ENCODE measurements around the gene SVOPL.

Gene SVOPL

DNA sequence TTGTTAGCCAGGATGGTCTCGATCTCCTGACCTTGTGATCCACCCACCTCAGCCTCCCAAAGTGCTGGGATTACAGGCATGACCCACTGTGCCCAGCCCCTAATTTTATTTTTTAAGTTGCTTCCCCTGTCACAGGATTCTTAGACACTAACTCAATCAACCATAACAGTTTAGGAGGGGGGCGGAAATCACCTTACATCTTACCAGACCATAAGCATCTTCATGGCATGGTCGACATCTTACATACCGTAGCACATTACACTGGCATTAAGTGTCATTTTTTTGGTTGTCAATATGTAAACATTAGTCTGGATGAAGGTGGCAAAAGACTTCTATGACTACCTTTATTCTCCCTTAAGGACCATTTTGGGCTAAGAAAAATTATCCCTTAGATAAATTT is 145.5 kb downstream of the SVOPL start:
- DNase-seq, result no peak

DNA sequence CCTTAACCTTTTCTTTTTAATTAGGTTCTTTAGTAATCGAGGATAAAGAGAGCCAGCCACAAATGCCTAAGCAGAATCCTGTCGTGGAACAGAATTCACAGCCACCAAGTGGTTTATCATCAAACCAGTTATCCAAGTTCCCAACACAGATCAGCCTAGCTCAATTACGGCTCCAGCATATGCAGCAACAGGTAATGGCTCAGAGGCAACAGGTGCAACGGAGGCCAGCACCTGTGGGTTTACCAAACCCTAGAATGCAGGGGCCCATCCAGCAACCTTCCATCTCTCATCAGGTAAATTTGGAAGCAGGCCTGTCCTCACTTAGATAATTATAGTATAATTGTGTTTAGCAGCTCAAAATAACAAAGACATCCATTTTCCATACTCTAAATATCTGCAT is 146.5 kb downstream of the SVOPL start:
- no peak for DNase-seq

DNA sequence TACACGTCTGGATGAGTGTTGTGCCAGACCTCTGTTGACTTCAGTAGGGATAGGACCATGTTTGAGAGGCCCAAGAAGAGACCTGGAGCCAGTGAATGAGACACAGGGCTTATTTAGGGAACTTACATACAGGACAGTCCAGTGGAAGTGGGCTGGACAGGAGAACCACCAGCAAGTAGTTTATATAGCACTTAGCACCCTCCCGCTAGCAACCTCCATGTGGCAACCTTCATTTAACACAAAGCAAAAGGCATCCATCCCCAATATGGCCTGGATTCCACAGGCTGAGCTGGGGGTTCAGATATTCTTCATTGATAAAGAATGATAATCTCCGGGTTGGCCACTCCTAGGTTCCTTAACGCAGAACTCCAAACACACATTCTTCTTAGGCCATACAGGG is 147.4 kb downstream of the SVOPL start:
- DNase-seq, result no peak

DNA sequence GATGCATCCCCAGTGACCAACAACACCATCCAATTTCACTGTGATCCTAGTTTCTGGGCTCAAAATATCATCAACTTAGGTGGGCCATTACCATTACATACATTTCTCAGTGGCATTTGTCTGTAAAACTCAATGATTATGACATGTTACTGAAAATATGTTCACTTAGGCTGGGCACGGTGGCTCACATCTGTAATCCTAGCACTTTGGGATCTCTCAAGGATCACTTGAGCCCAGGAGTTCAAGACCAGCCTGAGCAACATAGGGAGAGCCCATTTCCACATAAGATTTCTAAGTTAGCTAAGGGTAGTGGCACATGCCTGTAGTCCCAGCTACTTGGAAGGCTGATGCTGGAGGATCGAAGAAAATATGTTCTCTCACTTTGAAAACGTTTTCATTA is 150.1 kb downstream of the SVOPL start:
- DNase-seq, result no peak

DNA sequence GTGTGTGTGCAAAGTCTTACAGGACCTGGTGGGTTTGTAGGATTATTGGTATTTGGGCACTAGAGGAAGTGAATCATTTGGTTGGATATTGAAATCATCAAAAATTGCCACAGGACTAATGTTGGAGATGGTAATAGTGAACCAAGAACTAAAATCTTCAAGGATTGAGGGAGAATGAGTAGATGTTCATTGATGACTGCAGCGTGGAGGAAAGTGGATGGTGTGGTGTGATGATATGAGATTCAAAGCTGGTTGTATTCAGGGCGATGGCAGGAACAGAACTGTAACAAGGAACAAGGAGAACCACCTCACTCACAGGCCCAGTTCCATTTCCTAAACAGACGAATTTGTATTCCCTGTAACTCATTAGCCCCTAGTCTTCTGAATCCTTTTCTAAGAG is 150.8 kb downstream of the SVOPL start:
- DNase-seq, result no peak

DNA sequence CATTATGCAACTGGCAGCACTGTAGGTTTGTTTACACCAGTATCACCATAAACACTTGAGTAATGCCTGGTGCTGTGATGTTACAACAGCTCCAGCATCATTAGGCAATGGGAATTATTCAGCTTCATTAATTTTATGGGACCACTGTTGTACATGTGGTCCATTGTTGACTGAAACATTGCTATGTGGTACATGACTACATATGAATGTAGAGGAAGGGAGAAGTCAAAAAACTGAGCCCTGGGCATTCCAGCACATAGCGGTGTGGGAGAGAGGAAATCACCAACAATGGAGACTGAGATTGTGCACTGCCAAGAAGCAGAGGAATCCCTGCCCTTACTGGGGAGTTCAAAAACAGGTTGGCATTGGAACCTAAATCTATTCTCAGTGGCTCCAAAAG is 152.1 kb downstream of the SVOPL start:
- no peak for DNase-seq

DNA sequence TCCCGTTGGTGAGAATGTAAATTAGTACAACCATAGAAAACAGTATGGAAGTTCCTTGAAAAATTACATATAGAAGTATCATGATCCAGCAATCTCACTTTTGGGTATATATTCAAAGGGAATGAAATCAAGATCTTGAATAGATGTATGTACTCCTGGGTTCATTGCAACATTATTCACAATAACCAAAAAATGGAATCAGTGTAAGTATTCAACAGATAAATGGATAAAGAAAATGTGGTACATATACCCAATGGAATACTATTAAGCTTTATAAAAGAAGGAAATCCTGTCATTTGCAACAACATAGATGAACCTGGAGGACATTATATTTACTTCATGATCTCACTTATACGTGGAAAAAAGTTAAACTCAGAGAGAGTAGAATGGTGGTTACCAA is 154.3 kb downstream of the SVOPL start:
- no peak for DNase-seq

DNA sequence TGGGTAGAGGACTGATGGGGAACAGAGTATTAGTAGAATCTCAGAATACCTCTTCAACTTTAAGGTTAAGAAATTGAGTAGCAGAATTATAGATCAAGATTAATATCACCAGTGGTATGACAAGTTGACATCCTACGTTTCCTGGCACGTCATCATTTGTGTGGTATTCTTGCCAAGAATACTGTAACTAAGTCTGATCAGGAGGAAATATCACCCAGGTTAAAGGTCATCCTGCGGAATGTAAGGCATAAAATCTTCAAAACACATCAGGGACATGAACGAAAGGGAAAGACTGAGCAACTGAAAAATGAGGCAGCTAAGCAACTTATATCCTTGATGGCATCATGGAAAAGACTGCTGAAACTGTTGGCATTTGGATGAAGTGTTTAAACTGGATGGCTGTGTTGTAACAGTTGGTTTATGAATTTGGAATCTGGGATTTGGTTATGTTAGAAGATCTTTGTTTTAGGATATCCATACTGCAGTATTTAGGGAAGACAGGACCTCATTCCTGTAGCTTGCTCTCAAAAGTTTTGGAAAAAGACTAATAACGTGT is 155.0 kb downstream of the SVOPL start:
- no peak for DNase-seq

DNA sequence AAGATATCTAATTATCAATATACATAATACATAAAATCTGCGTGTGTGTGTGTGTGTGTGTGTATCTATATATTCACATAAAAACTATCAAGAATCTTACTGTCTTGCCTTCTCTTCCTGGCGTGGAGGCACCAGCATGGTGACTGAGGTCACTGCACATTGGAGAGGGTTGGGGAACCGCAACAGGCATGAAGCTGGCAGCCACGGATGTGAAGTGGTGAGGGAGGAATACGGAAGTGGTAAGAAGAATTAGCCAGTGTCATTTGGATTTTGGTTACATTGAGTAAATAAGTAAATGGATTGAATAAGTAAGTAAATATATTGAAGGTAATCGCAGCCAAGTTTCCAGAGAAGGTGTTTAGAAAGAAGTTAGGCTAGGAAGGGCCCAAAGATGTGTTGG is 156.0 kb downstream of the SVOPL start:
- no peak for DNase-seq

Data from activated CD4-positive, alpha-beta T cell treated with anti-CD3 and anti-CD28 coated beads, Interleukin-2, amount 50 U/mL, for 16 hours (primary cell).